GM06990 (cell line): ENCODE data around the gene CDA.

Experiments
- DNase-seq: peaks from one replicate; pipeline ENCODE4 v3.0.0-alpha.2; 2011; ENCODE audit not compliant: insufficient read length; ENCODE audit errors: extremely low read depth
- H3K27me3 ChIP-seq: replicated peaks from 2 replicates; pipeline ENCODE4 v1.6.0; 2011; ENCODE audit warnings: low read length; ENCODE audit not compliant: control insufficient read depth, insufficient read depth
- H3K36me3 ChIP-seq: 2 replicates; pipeline ENCODE4 v1.5.1; 2011; ENCODE audit warnings: low read length; ENCODE audit not compliant: control insufficient read depth, insufficient read depth
- H3K4me3 ChIP-seq: replicated peaks from 2 replicates; pipeline ENCODE4 v1.5.1; 2011; ENCODE audit warnings: low read depth, mild to moderate bottlenecking, control low read depth, low read length
- CTCF ChIP-seq: IDR thresholded peaks from 2 replicates; pipeline ENCODE4 v1.5.1; 2011; ENCODE audit warnings: low read length, control low read depth, mild to moderate bottlenecking, inconsistent platforms; ENCODE audit not compliant: insufficient read depth, poor library complexity, severe bottlenecking

Gene CDA

GRCh38 chr1:20619999-20620398, 31.1 kb downstream of the CDA start:
- no peaks in the 10 kb centered on the region for H3K36me3 ChIP-seq
- TF ChIP-seq CTCF = no peak
- H3K27me3 ChIP-seq = no peaks in the 10 kb centered on the region
- H3K4me3 ChIP-seq = no peak overlapping the region
- no peak for DNase-seq

GRCh38 chr1:20621012-20621411, 32.1 kb downstream of the CDA start:
- no peak for TF ChIP-seq CTCF

DNA sequence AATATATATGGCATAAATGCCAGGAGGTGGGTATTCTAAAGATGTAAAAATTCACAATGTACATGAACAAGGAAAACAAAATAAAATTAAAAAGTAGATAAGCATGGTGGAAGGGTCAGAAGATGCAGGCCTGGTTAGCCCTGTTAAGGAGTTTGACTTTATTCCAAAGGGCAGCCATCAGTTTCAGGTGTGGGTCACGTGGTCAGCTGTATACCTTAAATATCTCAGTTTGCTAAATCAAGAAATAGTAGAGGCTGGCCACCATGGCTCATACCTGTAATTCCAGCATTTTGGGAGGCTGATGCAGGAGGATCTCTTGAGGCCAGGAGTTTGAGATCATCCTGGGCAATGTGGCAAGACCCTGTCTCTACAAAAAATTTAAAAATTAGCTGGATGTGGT, 35.8 kb downstream of the CDA start:
- DNase-seq = no peak
- Histone ChIP-seq H3K4me3 (no peak overlapping the region), H3K27me3 (no peaks in the 10 kb centered on the region), H3K36me3 (no peaks in the 10 kb centered on the region)
- TF ChIP-seq CTCF = no peak

More at GRCh38 chr1:20621012-20621411, 32.1 kb downstream of the CDA start:
- Histone ChIP-seq H3K4me3 (no peak overlapping the region), H3K27me3 (no peaks in the 10 kb centered on the region), H3K36me3 (no peaks in the 10 kb centered on the region)
- no peak for DNase-seq

GRCh38 chr1:20625176-20626097, 36.5 kb downstream of the CDA start:
- TF ChIP-seq CTCF = no peak
- no peak overlapping the region for H3K4me3 ChIP-seq
- H3K27me3 ChIP-seq = no peaks in the 10 kb centered on the region
- H3K36me3 ChIP-seq = no peaks in the 10 kb centered on the region
- DNase-seq = no peak

DNA sequence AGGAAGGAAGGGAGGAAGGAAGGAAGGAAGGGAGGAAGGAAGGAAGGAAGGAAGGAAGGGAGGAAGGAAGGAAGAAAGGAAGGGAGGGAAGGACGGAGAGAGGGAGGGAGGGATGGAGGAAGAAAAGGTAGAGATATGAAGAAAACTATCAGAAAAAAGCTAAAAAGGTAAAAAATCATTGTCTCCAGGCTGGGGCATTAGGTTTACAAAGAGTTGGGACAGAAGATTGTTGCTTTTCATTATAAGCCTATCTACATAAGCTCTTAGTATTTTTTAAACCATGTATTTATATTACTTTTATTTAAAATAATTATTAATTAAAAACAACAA, 37.2 kb downstream of the CDA start:
- TF ChIP-seq CTCF = no peak
- Histone ChIP-seq H3K27me3 (no peaks in the 10 kb centered on the region), H3K4me3 (no peak overlapping the region), H3K36me3 (no peaks in the 10 kb centered on the region)
- DNase-seq = no peak

- Histone ChIP-seq H3K27me3 (no peaks in the 10 kb centered on the region), H3K4me3 (no peak overlapping the region), H3K36me3 (no peaks in the 10 kb centered on the region)
- TF ChIP-seq CTCF = no peak
- DNase-seq = no peak
Measured at GRCh38 chr1:20626524-20626923, 37.6 kb downstream of the CDA start.
